Brain microvascular endothelial cell (primary cell): ENCODE measurements around the gene INPP4B.

Experiments used
- DNase-seq: peaks from one replicate; pipeline ENCODE4 v3.0.0-alpha.2; 2020
- H3K27ac ChIP-seq: fragments of 250-450 bp; sonication (Bioruptor Pico); 2 replicates; pipeline ENCODE4 v1.5.1; 2020; ENCODE audit warnings: mild to moderate bottlenecking, moderate library complexity
- H3K27me3 ChIP-seq: fragments of 250-450 bp; sonication (Bioruptor Pico); replicated peaks from 2 replicates; pipeline ENCODE4 v1.5.1; 2020; ENCODE audit warnings: mild to moderate bottlenecking
- H3K36me3 ChIP-seq: fragments of 250-450 bp; sonication (Bioruptor Pico); replicated peaks from 2 replicates; pipeline ENCODE4 v1.5.1; 2020; ENCODE audit warnings: mild to moderate bottlenecking
- H3K4me3 ChIP-seq: 2 replicates; pipeline ENCODE4 v1.5.1; 2011; ENCODE audit warnings: low read depth, mild to moderate bottlenecking, control low read depth, low read length, moderate library complexity
- CTCF ChIP-seq: IDR thresholded peaks from 2 replicates; pipeline ENCODE4 v1.5.1; 2011; ENCODE audit warnings: low read depth, mild to moderate bottlenecking, moderate library complexity, low read length, control low read depth, inconsistent platforms; ENCODE audit errors: missing control alignments
- in situ Hi-C: cut with HindIII; loops from 2 replicates; pipeline ENCODE4 v1.10.0; 2017; ENCODE audit warnings: low sequenced_read_pairs, low pct_ligation_motif_present

INPP4B gene

DNA sequence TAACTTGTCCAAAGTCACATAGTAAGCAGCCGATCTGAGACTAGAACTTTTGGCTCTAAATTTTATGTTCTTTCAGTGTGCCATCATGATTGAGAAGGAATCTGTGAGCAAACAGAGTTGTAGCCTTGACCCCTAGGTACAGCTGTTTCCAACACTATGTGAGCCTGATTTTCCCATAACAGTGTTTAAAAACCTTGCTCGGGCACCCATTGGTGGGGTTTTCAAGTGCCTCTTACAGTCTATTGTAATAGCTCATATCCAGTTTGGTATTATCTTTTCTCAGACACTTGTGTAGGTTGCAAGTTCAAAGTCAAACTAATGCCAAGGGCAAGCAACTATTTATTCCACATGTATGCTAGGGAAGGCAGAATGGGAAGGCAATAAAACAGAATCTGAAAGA, 467.9 kb downstream of the INPP4B start:
- Histone ChIP-seq H3K27me3 (no peaks in the 10 kb centered on the region), H3K36me3 (no peaks in the 10 kb centered on the region), H3K27ac (no peak overlapping the region), H3K4me3 (no peak overlapping the region)
- DNase-seq: no peak
- no peak for TF ChIP-seq CTCF
- in situ Hi-C loops: no loop called here

GRCh38 chr4:142377342-142378091, 468.6 kb downstream of the INPP4B start:
- H3K4me3 ChIP-seq: no peak overlapping the region
- H3K27ac ChIP-seq: no peak overlapping the region
- no peaks in the 10 kb centered on the region for H3K36me3 ChIP-seq
- in situ Hi-C loops: no loop called here
- no peak for TF ChIP-seq CTCF
- DNase-seq: no peak
- no peaks in the 10 kb centered on the region for H3K27me3 ChIP-seq

- TF ChIP-seq CTCF: no peak
- H3K36me3 ChIP-seq: no peaks in the 10 kb centered on the region
- no peaks in the 10 kb centered on the region for H3K27me3 ChIP-seq
- no peak overlapping the region for H3K4me3 ChIP-seq
- in situ Hi-C loops: no loop called here
- no peak overlapping the region for H3K27ac ChIP-seq
- no peak for DNase-seq
Measured at GRCh38 chr4:142376204-142376603, 469.9 kb downstream of the INPP4B start.

DNA sequence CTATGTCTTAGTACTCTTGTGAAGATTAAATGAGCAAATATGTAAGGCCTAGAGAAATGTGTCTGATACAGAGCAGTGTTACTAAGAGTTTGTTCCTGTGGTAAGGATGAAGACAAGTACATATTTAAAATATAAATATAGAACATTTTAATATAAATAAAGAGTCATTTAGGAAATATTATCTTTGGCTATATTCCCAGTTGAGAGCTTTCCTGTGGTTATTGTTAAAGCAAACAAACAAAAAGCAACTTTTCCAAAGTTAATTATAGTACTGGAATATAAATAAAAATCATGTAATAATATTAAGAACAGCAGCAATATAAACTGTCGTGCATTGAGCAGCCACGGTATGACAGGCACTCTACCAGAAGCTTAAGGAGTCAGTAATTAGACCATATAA, 472.5 kb downstream of the INPP4B start:
- no peak for DNase-seq
- TF ChIP-seq CTCF: no peak
- H3K36me3 ChIP-seq: no peaks in the 10 kb centered on the region
- no peak overlapping the region for H3K27ac ChIP-seq
- no peak overlapping the region for H3K4me3 ChIP-seq
- no peaks in the 10 kb centered on the region for H3K27me3 ChIP-seq
- in situ Hi-C loops: no loop called here

DNA sequence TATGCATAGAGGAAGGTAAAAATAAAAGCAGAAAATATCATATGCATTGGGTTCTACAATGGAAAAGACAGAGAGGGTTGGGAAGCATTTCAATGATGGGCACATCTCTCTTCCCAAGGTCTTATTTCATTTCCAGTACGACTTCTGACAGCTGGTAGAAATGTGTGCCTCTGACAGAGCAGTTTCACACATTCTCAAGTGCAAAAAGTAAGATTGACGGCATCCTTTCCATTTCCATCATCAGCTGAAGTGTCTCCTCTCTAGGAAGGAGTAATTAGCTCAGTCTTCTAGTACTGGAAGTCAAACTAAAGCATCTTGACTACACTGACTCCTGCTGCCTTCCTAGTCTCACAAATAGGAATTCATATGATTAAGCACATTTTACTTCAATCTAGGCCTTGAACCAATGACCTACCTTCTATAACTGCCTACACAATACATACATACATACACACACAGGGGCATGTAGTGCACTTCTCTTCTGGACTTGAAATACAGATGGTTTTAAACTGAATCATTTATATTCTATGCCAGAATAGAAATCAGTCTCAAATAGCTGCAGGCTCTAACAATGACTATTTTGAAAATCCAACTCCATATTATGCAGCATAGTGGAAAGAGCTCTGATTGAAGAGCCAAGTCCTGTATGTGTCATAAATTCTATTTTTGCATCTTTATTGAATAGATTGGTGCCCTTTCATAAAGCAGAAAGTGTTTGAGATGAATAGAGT, 473.4 kb downstream of the INPP4B start:
- H3K27me3 ChIP-seq: no peaks in the 10 kb centered on the region
- H3K4me3 ChIP-seq: no peak overlapping the region
- no peak for DNase-seq
- H3K36me3 ChIP-seq: no peaks in the 10 kb centered on the region
- H3K27ac ChIP-seq: no peak overlapping the region
- in situ Hi-C loops: no loop called here
- no peak for TF ChIP-seq CTCF
